ACC112 (cell line): ENCODE results near the gene ECM1.

ENCODE experiments used
- H2AFZ ChIP-seq: fragments of 200-600 bp; sonication (generic); one replicate; pipeline ENCODE4 v1.6.0; 2017; ENCODE audit warnings: antibody characterized with exemption, low read length; ENCODE audit not compliant: unreplicated experiment
- H3K27ac ChIP-seq: fragments of 200-600 bp; sonication (generic); 2 replicates; pipeline ENCODE4 v1.5.1; 2014; ENCODE audit warnings: low read depth, mild to moderate bottlenecking, antibody characterized with exemption, low read length, moderate library complexity
- H3K27me3 ChIP-seq: fragments of 200-600 bp; sonication (generic); 2 replicates; pipeline ENCODE4 v1.6.1; 2014; ENCODE audit warnings: mild to moderate bottlenecking, antibody characterized with exemption, low read length, moderate library complexity, mixed read lengths; ENCODE audit not compliant: insufficient read depth
- H3K36me3 ChIP-seq: fragments of 200-600 bp; sonication (generic); 2 replicates; pipeline ENCODE4 v1.6.1; 2016; ENCODE audit warnings: mild to moderate bottlenecking, antibody characterized with exemption, low read length, moderate library complexity, mixed read lengths; ENCODE audit not compliant: insufficient read depth
- H3K4me1 ChIP-seq: fragments of 200-600 bp; sonication (generic); one replicate; pipeline ENCODE4 v1.6.1; 2016; ENCODE audit warnings: low read length, mixed read lengths; ENCODE audit not compliant: insufficient read depth, unreplicated experiment, control insufficient read depth
- H3K4me3 ChIP-seq: fragments of 200-600 bp; sonication (generic); 2 replicates; pipeline ENCODE4 v1.5.1; 2014; ENCODE audit warnings: mild to moderate bottlenecking, low read depth, low read length
- H3K79me2 ChIP-seq: fragments of 200-600 bp; sonication (generic); one replicate; pipeline ENCODE4 v1.6.0; 2016; ENCODE audit warnings: low read length; ENCODE audit not compliant: control insufficient read depth, unreplicated experiment, insufficient read depth

ECM1 gene

GRCh38 chr1:150528196-150528595, 20.3 kb downstream of the ECM1 start:
- H3K4me1 ChIP-seq = peaks cover 13% of the 10 kb centered on the region
- no peaks in the 10 kb centered on the region for H3K36me3 ChIP-seq
- no peaks in the 10 kb centered on the region for H3K79me2 ChIP-seq
- peak overlapping the region; percentile 14; the same call in 1 of the 2 replicates for H3K27ac ChIP-seq
- no peaks in the 10 kb centered on the region for H3K27me3 ChIP-seq
- no peak overlapping the region for H2AFZ ChIP-seq
- no peak overlapping the region for H3K4me3 ChIP-seq

DNA sequence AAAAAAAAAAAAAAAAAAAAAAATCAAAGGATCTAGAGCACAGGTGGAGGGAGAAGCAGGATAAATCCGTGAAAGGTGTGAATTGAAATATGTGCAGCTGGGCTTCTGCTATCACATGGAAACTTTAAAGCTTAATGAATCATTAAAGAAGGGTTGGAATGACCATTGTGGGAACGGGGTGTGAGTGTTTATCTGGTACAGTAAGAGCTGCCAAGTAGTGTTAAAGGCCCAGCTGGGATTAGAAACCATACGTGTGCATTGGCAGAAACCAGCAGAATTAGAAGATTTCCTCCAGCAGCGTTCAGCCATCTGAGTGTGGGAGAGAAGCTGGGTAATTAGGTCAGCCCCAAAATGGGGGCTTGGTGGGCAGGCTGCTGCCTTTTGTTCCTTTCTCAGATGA, 21.1 kb downstream of the ECM1 start:
- peak overlapping the region; percentile 58 for H3K27ac ChIP-seq
- no peaks in the 10 kb centered on the region for H3K36me3 ChIP-seq
- no peak overlapping the region for H3K4me3 ChIP-seq
- H3K4me1 ChIP-seq = peaks cover 13% of the 10 kb centered on the region
- no peaks in the 10 kb centered on the region for H3K79me2 ChIP-seq
- H2AFZ ChIP-seq = peak overlapping the region; percentile 62
- no peaks in the 10 kb centered on the region for H3K27me3 ChIP-seq

- Histone ChIP-seq H3K4me3 (no peak overlapping the region), H3K4me1 (peaks cover 14% of the 10 kb centered on the region), H2AFZ (no peak overlapping the region), H3K36me3 (no peaks in the 10 kb centered on the region), H3K79me2 (no peaks in the 10 kb centered on the region), H3K27ac (no peak overlapping the region), H3K27me3 (no peaks in the 10 kb centered on the region)
Measured at GRCh38 chr1:150530491-150531159, 22.7 kb downstream of the ECM1 start.

- Histone ChIP-seq H2AFZ (peak overlapping the region; percentile 9), H3K36me3 (no peaks in the 10 kb centered on the region), H3K79me2 (no peaks in the 10 kb centered on the region)
Measured at GRCh38 chr1:150532860-150533259, 25.0 kb downstream of the ECM1 start.

GRCh38 chr1:150534002-150534401, 26.1 kb downstream of the ECM1 start:
- Histone ChIP-seq H3K27ac (no peak overlapping the region), H2AFZ (no peak overlapping the region), H3K79me2 (no peaks in the 10 kb centered on the region), H3K4me1 (peaks cover 30% of the 10 kb centered on the region), H3K27me3 (no peaks in the 10 kb centered on the region), H3K4me3 (no peak overlapping the region), H3K36me3 (no peaks in the 10 kb centered on the region)

More at GRCh38 chr1:150532860-150533259, 25.0 kb downstream of the ECM1 start:
- H3K27ac ChIP-seq = no peak overlapping the region
- peaks cover 28% of the 10 kb centered on the region for H3K4me1 ChIP-seq
- H3K27me3 ChIP-seq = no peaks in the 10 kb centered on the region
- H3K4me3 ChIP-seq = no peak overlapping the region

GRCh38 chr1:150535511-150536287, 27.8 kb downstream of the ECM1 start:
- Histone ChIP-seq H3K27ac (no peak overlapping the region), H3K79me2 (no peaks in the 10 kb centered on the region), H2AFZ (no peak overlapping the region), H3K4me3 (no peak overlapping the region), H3K36me3 (no peaks in the 10 kb centered on the region), H3K4me1 (peaks cover 26% of the 10 kb centered on the region), H3K27me3 (no peaks in the 10 kb centered on the region)

GRCh38 chr1:150536836-150537731, 29.2 kb downstream of the ECM1 start:
- Histone ChIP-seq H3K36me3 (no peaks in the 10 kb centered on the region), H3K79me2 (no peaks in the 10 kb centered on the region), H3K27me3 (no peaks in the 10 kb centered on the region), H3K4me3 (no peak overlapping the region), H3K27ac (no peak overlapping the region), H3K4me1 (peaks cover 26% of the 10 kb centered on the region), H2AFZ (peak overlapping the region; percentile 59)

- H3K27ac ChIP-seq = peak overlapping the region; percentile 52
Measured at GRCh38 chr1:150537732-150538684, 30.1 kb downstream of the ECM1 start.

GRCh38 chr1:150543500-150544143, 35.7 kb downstream of the ECM1 start:
- no peaks in the 10 kb centered on the region for H3K79me2 ChIP-seq
- H3K36me3 ChIP-seq = no peaks in the 10 kb centered on the region
- H3K27me3 ChIP-seq = no peaks in the 10 kb centered on the region
- no peak overlapping the region for H3K4me3 ChIP-seq
- H3K27ac ChIP-seq = no peak overlapping the region
- H3K4me1 ChIP-seq = peaks cover 11% of the 10 kb centered on the region
- no peak overlapping the region for H2AFZ ChIP-seq

More at GRCh38 chr1:150537732-150538684, 30.1 kb downstream of the ECM1 start:
- H3K36me3 ChIP-seq = no peaks in the 10 kb centered on the region
- H3K4me1 ChIP-seq = peaks cover 26% of the 10 kb centered on the region
- H3K4me3 ChIP-seq = peak overlapping the region; percentile 15; the same call in 1 of the 2 replicates
- no peaks in the 10 kb centered on the region for H3K27me3 ChIP-seq
- H2AFZ ChIP-seq = peak overlapping the region; percentile 59
- H3K79me2 ChIP-seq = no peaks in the 10 kb centered on the region
